Caco-2 (cell line): ENCODE results near the gene SIM1. TPM values are rescaled to one million over a fixed set of nuclear protein-coding genes. Genes with fewer than 3 reads are reported as not detected.

Experiments
- BruUV-seq: library from RNA; stranded (reverse); fragments of 400-500 nt; replicated peaks from 2 replicates; lab custom pipeline; 2021; lab: Mats Ljungman, UMichigan
- CTCF ChIA-PET: fragments of 300-600 bp; sonication (Branson Sonifier 250); formaldehyde crosslinking; loops from one replicate; lab custom pipeline; 2022; ENCODE audit warnings: antibody characterized with exemption; lab: Charles Lee
- POLR2A ChIA-PET: fragments of 300-600 bp; sonication (Branson Sonifier 250); formaldehyde crosslinking; loops from one replicate; lab custom pipeline; 2022; ENCODE audit warnings: antibody characterized with exemption; lab: Charles Lee
- DNase-seq, 2 experiments: peaks; one replicate each; pipeline versions ENCODE4 v3.0.0 to v3.0.0-alpha.2; 2020 to 2022
- H3K27me3 ChIP-seq: replicated peaks from 2 replicates; pipeline ENCODE4 v1.6.0; 2011; ENCODE audit warnings: low read length; ENCODE audit not compliant: control insufficient read depth, insufficient read depth
- H3K36me3 ChIP-seq: 2 replicates; pipeline ENCODE4 v1.5.1; 2011; ENCODE audit warnings: low read length; ENCODE audit not compliant: control insufficient read depth, insufficient read depth
- H3K4me1 ChIP-seq: fragments of 250-450 bp; sonication (Bioruptor Pico); 2 replicates; pipeline ENCODE4 v1.5.1; 2020; ENCODE audit warnings: mild to moderate bottlenecking
- H3K4me3 ChIP-seq: 2 replicates; pipeline ENCODE4 v1.5.1; 2011; ENCODE audit warnings: low read depth, mild to moderate bottlenecking, control low read depth, low read length
- H3K9me3 ChIP-seq: fragments of 250-450 bp; sonication (Bioruptor Pico); 2 replicates; pipeline ENCODE4 v1.5.1; 2020; ENCODE audit warnings: mild to moderate bottlenecking, moderate library complexity
- H3K27ac Mint-ChIP-seq: one replicate; pipeline ENCODE4 v1.8.0; 2022; ENCODE audit warnings: mixed read lengths; ENCODE audit not compliant: unreplicated experiment
- H3K27me3 Mint-ChIP-seq: one replicate; pipeline ENCODE4 v1.8.0; 2022; ENCODE audit warnings: mixed read lengths; ENCODE audit not compliant: insufficient read depth, unreplicated experiment
- H3K36me3 Mint-ChIP-seq: one replicate; pipeline ENCODE4 v1.8.0; 2022; ENCODE audit warnings: mild to moderate bottlenecking, mixed read lengths; ENCODE audit not compliant: insufficient read depth, unreplicated experiment
- H3K4me1 Mint-ChIP-seq: one replicate; pipeline ENCODE4 v1.8.0; 2022; ENCODE audit warnings: low read depth, mixed read lengths; ENCODE audit not compliant: unreplicated experiment
- H3K4me3 Mint-ChIP-seq: one replicate; pipeline ENCODE4 v1.8.0; 2022; ENCODE audit warnings: mild to moderate bottlenecking, moderate library complexity, mixed read lengths; ENCODE audit not compliant: unreplicated experiment
- H3K9me3 Mint-ChIP-seq: one replicate; pipeline ENCODE4 v1.8.0; 2022; ENCODE audit warnings: mixed read lengths; ENCODE audit not compliant: unreplicated experiment
- intact Hi-C: fragments of 100-400 bp; cut with micrococcal nuclease; formaldehyde crosslinking; loops from one replicate; pipeline ENCODE4 v1.10.0; 2022; ENCODE audit not compliant: unreplicated experiment
- total RNA-seq: library from RNA; stranded (reverse); gene quantifications from 2 replicates; pipeline ENCODE4 v1.2.3, GENCODE V29; 2022
- TF ChIP-seq, protein P1 (sequence below), 2 experiments: fragments of 200-600 bp in 1 of 2; IDR thresholded peaks; 1 replicate in 1 of 2; 2 replicates in 1 of 2; pipeline versions ENCODE4 v1.5.1 to v1.8.0; 2011 to 2022; ENCODE audit warnings: antibody characterized with exemption in 1 of 2, control low read depth in 1 of 2, inconsistent platforms in 1 of 2, low read depth in 1 of 2, low read length in 1 of 2, mild to moderate bottlenecking in 1 of 2, moderate library complexity in 1 of 2; ENCODE audit not compliant: insufficient read depth in 1 of 2, severe bottlenecking in 1 of 2, unreplicated experiment in 1 of 2

Gene SIM1
- total RNA-seq, 1 experiment from 2014 or later, result not detected

DNA sequence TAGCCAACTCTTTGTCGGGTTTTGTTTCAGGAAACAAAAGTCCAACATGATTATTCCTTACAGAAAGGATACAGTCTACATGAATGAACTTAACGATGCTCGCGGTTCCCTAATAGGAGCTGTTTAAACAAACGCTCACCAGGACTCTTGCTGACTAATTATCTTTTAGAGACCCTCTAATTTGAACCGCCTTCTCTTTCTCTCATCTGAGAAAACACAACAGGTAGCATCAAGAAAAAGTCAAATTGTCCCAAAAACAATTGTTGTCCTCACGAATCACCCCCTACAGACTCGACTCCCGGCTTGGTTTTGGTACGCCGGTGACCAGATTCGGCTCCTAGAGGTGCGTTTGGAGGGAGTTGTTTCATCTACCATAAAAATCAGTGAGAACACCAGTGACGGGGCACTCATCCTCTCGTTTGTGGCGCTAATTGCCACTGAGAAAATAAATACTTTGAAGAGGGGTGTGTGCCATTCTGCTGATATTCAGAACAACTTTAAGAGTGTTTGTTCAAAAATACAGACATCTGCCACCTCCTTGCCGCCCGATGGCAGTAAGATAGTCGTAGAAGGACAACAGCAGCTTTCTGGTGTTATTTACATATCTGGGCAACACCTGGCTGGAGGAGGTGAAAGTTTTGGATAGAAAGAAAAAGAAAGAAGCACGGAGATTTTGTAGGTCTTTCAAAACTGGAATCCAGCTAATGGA lies 1.1 kb upstream of the SIM1 start:
- Mint-ChIP-seq H3K27me3 (no peaks in the 10 kb centered on the region), H3K9me3 (no peaks in the 10 kb centered on the region), H3K36me3 (no peaks in the 10 kb centered on the region), H3K4me1 (no peaks in the 10 kb centered on the region), H3K4me3 (no peak overlapping the region), H3K27ac (no peak overlapping the region)
- Histone ChIP-seq H3K36me3 (no peaks in the 10 kb centered on the region), H3K4me3 (no peak overlapping the region), H3K9me3 (no peaks in the 10 kb centered on the region), H3K4me1 (no peaks in the 10 kb centered on the region), H3K27me3 (no peaks in the 10 kb centered on the region)
- no peak for DNase-seq
- TF ChIP-seq, protein P1, sequence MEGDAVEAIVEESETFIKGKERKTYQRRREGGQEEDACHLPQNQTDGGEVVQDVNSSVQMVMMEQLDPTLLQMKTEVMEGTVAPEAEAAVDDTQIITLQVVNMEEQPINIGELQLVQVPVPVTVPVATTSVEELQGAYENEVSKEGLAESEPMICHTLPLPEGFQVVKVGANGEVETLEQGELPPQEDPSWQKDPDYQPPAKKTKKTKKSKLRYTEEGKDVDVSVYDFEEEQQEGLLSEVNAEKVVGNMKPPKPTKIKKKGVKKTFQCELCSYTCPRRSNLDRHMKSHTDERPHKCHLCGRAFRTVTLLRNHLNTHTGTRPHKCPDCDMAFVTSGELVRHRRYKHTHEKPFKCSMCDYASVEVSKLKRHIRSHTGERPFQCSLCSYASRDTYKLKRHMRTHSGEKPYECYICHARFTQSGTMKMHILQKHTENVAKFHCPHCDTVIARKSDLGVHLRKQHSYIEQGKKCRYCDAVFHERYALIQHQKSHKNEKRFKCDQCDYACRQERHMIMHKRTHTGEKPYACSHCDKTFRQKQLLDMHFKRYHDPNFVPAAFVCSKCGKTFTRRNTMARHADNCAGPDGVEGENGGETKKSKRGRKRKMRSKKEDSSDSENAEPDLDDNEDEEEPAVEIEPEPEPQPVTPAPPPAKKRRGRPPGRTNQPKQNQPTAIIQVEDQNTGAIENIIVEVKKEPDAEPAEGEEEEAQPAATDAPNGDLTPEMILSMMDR (IDR thresholded peaks at IDR 0.05; ENCODE audit: insufficient read depth in 1 of 2, low read depth in 1 of 2, low read length in 1 of 2, severe bottlenecking in 1 of 2, unreplicated experiment in 1 of 2), result no peak
- ChIA-PET CTCF (no interaction called here), POLR2A (no interaction called here)
- intact Hi-C loops, result no loop called here
- BruUV-seq, result no TSS peak

DNA sequence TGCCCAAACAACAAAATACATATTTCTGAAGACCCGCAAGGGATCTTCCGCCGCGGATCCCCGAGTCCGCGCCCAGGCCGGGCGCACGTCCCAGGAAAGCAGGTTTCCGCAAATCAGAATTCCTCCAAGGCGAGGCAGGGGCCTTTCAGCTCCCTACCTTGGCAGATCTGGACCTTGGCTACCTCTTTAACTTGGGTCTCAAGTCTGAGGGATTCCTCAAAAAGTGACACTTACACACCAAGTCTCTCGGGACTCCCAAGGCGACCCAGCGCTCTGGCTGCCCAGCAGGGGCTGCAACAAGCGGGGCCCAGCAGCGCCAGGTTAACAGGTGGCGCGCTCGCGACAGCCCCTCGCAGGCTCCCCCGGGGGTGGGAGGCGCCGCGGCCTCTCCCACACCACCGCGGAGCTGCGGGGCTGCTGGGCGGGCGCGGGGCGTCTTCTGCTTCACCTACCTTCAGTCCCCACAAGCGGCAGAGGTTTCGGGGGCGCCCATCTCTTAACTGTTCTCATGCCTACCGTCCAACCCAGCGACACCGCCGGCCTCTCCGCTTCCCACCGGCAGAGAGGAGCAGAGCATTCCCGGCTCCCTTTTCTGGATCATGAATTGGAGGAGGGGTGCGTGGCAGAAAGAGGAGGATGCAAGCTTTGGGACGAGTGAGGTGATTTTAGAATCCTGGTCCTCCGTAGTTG lies 414 bp downstream of the SIM1 start:
- no peak overlapping the region for H3K4me3 ChIP-seq
- H3K4me1 ChIP-seq, result no peaks in the 10 kb centered on the region
- H3K27me3 Mint-ChIP-seq, result no peaks in the 10 kb centered on the region
- H3K4me3 Mint-ChIP-seq, result no peak overlapping the region
- no peaks in the 10 kb centered on the region for H3K27me3 ChIP-seq
- H3K9me3 Mint-ChIP-seq, result no peaks in the 10 kb centered on the region
- ChIA-PET CTCF (no interaction called here), POLR2A (no interaction called here)
- no peak overlapping the region for H3K27ac Mint-ChIP-seq
- no peaks in the 10 kb centered on the region for H3K9me3 ChIP-seq
- intact Hi-C loops, result no loop called here
- no peaks in the 10 kb centered on the region for H3K4me1 Mint-ChIP-seq
- H3K36me3 ChIP-seq, result no peaks in the 10 kb centered on the region
- BruUV-seq, result no TSS peak
- TF ChIP-seq, protein P1 (IDR thresholded peaks at IDR 0.05; ENCODE audit: insufficient read depth in 1 of 2, low read depth in 1 of 2, low read length in 1 of 2, severe bottlenecking in 1 of 2, unreplicated experiment in 1 of 2), result no peak
- H3K36me3 Mint-ChIP-seq, result no peaks in the 10 kb centered on the region
- DNase-seq, result no peak

DNA sequence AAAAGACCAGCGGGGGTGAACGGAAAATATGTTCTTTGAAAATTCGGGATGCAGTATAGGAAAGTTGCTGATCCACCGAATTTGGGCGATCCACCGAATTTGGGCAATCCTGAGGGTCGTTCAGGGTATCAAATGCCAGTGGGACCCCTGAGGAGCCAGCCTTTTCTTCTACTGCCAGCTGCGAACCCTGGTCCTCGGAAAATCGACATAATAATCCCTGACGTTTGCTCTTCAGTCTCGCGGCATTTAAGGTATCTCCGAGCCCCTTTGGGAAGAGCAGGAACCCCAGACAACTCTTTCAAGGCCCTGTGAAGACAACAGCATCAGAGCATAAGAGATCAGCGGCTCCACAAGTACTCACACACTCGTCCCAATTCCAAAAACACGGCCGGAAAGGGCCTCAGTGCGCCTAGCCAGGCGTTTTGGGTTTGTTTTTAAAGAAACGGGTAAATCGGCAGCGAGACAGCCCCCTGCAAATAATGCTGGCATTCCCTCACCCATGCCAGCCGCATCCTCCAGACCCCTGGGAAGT lies 1.0 kb downstream of the SIM1 start:
- intact Hi-C loops, result no loop called here
- H3K4me3 ChIP-seq, result no peak overlapping the region
- no peak overlapping the region for H3K4me3 Mint-ChIP-seq
- no peaks in the 10 kb centered on the region for H3K27me3 Mint-ChIP-seq
- no TSS peak for BruUV-seq
- DNase-seq, result no peak
- no peaks in the 10 kb centered on the region for H3K9me3 Mint-ChIP-seq
- no peaks in the 10 kb centered on the region for H3K36me3 ChIP-seq
- no peaks in the 10 kb centered on the region for H3K9me3 ChIP-seq
- CTCF ChIA-PET, result interaction anchor here (0.6 kb wide), 1 partner anchor 62 kb away, joined by 3 read pairs; no protein-coding TSS in a partner anchor
- no peaks in the 10 kb centered on the region for H3K4me1 Mint-ChIP-seq
- no peaks in the 10 kb centered on the region for H3K36me3 Mint-ChIP-seq
- H3K27ac Mint-ChIP-seq, result no peak overlapping the region
- POLR2A ChIA-PET, result no interaction called here
- no peaks in the 10 kb centered on the region for H3K27me3 ChIP-seq
- TF ChIP-seq, protein P1 (IDR thresholded peaks at IDR 0.05; ENCODE audit: insufficient read depth in 1 of 2, low read depth in 1 of 2, low read length in 1 of 2, severe bottlenecking in 1 of 2, unreplicated experiment in 1 of 2), result no peak
- no peaks in the 10 kb centered on the region for H3K4me1 ChIP-seq
